ENCODE measurements around the gene CTDSP2. TPM values are rescaled to one million over a fixed set of nuclear protein-coding genes. Genes with fewer than 3 reads are reported as not detected.

CTDSP2 gene
- total RNA-seq, 1 experiment from 2014 or later = 82.7 TPM

DNA sequence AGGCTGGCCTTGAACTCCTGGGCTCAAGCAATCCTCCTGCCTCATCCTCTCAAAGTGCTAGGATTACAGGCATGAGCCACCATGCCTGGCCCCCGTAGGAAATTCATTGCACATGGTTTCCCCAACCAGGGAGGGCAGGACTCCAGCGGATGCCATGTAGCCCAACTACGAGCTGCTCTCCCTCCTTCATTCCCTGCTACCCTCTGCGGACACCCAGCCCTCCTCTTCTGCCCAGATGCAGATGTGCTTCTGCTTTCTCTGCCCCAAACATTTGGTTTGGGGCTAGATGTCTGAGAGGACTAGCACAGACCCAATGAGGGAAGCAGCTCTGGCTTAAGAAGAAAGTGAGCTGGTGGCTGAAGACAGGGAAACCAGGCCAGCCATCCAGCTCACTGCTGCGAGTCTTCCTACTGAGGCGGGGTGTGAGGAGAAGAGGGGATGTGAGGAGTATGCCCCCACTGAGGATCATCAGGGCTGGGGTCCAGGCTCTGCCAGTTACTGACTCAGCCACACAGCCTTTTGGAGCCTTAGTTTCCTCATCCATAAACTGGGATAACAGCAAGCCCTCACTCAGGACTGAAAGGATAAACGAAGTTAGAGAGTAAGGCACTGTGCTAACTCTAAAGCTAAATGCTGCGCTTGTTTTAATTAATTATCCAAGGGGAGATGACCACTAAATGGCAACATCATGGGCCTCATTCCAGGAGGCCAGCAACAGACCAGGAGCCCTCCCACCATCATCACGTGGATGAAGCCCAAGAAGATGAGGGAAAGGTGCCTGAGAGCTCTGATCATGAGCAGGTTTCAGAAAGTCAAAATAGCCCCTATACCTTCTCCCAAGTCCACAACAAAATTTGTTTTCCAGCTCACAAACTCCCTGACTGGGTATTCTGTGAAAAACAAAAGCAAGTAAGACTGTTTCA is 10.9 kb downstream of the CTDSP2 start:
- Histone ChIP-seq H3K4me3 (replicated peaks in 1 of 2; ENCODE audit: low read depth in 1 of 2, low read length in 2 of 2) (no peak overlapping the region), H3K79me2 (ENCODE audit: insufficient read depth, low read length) (peaks cover 80% of the 10 kb centered on the region), H3K27me3 (ENCODE audit: insufficient read depth, low read length) (no peaks in the 10 kb centered on the region), H3K9me3 (ENCODE audit: control insufficient read depth in 1 of 2, insufficient read depth in 1 of 2, low read depth in 1 of 2, low read length in 2 of 2) (no peaks in the 10 kb centered on the region), H3K27ac (ENCODE audit: low read depth, low read length) (no peak overlapping the region), H3K36me3 (ENCODE audit: control insufficient read depth in 1 of 2, insufficient read depth in 2 of 2, low read length in 2 of 2) (no peaks in the 10 kb centered on the region), H3K4me2 (ENCODE audit: low read length) (no peak overlapping the region), H2AFZ (ENCODE audit: low read depth, low read length, poor library complexity, severe bottlenecking) (no peak overlapping the region), H3K9me2 (ENCODE audit: insufficient read depth) (no peaks in the 10 kb centered on the region), H3K9ac (ENCODE audit: low read length) (no peak overlapping the region), H4K20me1 (ENCODE audit: insufficient read depth) (no peaks in the 10 kb centered on the region), H3K4me1 (ENCODE audit: control insufficient read depth in 1 of 2, insufficient read depth in 2 of 2, low read length in 2 of 2) (peaks cover 6 to 30% of the 10 kb centered on the region in 2 experiments; a peak in 3 of 4 replicates)
- ChIA-PET CTCF (interaction anchor here (0.8 kb wide), 1 partner anchor 9 kb away, joined by 4 read pairs; no protein-coding TSS in a partner anchor), POLR2A (interaction anchor here (2.6 kb wide), 1 partner anchor 11 kb away, joined by 7 read pairs; the partner anchor contains the start of gene CTDSP2), RAD21 (ENCODE audit: low non-redundant PET in 1 of 2, low total read pairs in 2 of 2, uncharacterized antibody in 2 of 2, unreplicated experiment in 2 of 2) (no interaction called here)
- TF ChIP-seq SP1 (IDR thresholded peaks at IDR 0.05; ENCODE audit: low read depth) = no peak
- TF ChIP-seq MAX (IDR thresholded peaks at IDR 0.05) = no peak
- TF ChIP-seq, protein P1, sequence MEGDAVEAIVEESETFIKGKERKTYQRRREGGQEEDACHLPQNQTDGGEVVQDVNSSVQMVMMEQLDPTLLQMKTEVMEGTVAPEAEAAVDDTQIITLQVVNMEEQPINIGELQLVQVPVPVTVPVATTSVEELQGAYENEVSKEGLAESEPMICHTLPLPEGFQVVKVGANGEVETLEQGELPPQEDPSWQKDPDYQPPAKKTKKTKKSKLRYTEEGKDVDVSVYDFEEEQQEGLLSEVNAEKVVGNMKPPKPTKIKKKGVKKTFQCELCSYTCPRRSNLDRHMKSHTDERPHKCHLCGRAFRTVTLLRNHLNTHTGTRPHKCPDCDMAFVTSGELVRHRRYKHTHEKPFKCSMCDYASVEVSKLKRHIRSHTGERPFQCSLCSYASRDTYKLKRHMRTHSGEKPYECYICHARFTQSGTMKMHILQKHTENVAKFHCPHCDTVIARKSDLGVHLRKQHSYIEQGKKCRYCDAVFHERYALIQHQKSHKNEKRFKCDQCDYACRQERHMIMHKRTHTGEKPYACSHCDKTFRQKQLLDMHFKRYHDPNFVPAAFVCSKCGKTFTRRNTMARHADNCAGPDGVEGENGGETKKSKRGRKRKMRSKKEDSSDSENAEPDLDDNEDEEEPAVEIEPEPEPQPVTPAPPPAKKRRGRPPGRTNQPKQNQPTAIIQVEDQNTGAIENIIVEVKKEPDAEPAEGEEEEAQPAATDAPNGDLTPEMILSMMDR (IDR thresholded peaks at IDR 0.05 in 2 of 3, conservative IDR thresholded peaks at IDR 0.05 in 1 of 3; ENCODE audit: borderline replicate concordance in 1 of 3, insufficient read depth in 1 of 3, low read depth in 2 of 3, low read length in 2 of 3) = no peak
- no peak for TF ChIP-seq ZFX (IDR thresholded peaks at IDR 0.05)
- TF ChIP-seq POLR2A (IDR thresholded peaks at IDR 0.05; ENCODE audit: borderline replicate concordance, extremely low read depth, insufficient read depth, insufficient read length) = no peak
- no peak for TF ChIP-seq YY1 (IDR thresholded peaks at IDR 0.05; ENCODE audit: extremely low read depth, insufficient replicate concordance, low read depth, low read length)
- no peak for TF ChIP-seq ZNF274 (IDR thresholded peaks at IDR 0.05; ENCODE audit: low read depth, low read length)
- no peak for TF ChIP-seq ZBTB33 (IDR thresholded peaks at IDR 0.05; ENCODE audit: extremely low read depth, insufficient replicate concordance, low read length)
- TF ChIP-seq TCF7L2 (IDR thresholded peaks at IDR 0.05; ENCODE audit: borderline replicate concordance, extremely low read depth, insufficient read depth, insufficient read length) = no peak
- no peak for TF ChIP-seq CBX3 (IDR thresholded peaks at IDR 0.05; ENCODE audit: low read depth)
- DNase-seq (ENCODE audit: low read depth, low spot score) (no peak), ATAC-seq (no peak)
- no TSS peak for BruUV-seq (replicated peaks)
- intact Hi-C loops (cut with micrococcal nuclease) = no loop called here

All from HCT116 (cell line).